Central memory CD4-positive, alpha-beta T cell (primary cell): ENCODE data around the gene PHTF2.

Experiments used
- DNase-seq: peaks from one replicate; pipeline ENCODE4 v3.0.0; 2022

The PHTF2 gene

GRCh38 chr7:77796109-77796508 is 2.5 kb upstream of the PHTF2 start:
- no peak for DNase-seq

GRCh38 chr7:77796960-77797359 is 1.6 kb upstream of the PHTF2 start:
- DNase-seq, result no peak

- DNase-seq, result no peak
Measured at GRCh38 chr7:77797734-77798393, 709 bp upstream of the PHTF2 start.

- peak; percentile 24 for DNase-seq
Measured at GRCh38 chr7:77799078-77799964, 748 bp downstream of the PHTF2 start.

- no peak for DNase-seq
Measured at GRCh38 chr7:77800158-77800557, 1.6 kb downstream of the PHTF2 start.

- no peak for DNase-seq
Measured at GRCh38 chr7:77800730-77801129, 2.2 kb downstream of the PHTF2 start.

GRCh38 chr7:77802557-77803405 is 4.2 kb downstream of the PHTF2 start:
- peak; percentile 57 for DNase-seq

GRCh38 chr7:77806425-77806824 is 7.9 kb downstream of the PHTF2 start:
- DNase-seq, result no peak

- DNase-seq, result no peak
Measured at GRCh38 chr7:77808517-77808916, 9.9 kb downstream of the PHTF2 start.

- no peak for DNase-seq
Measured at GRCh38 chr7:77811516-77812289, 13.1 kb downstream of the PHTF2 start.

- no peak for DNase-seq
Measured at GRCh38 chr7:77812290-77812685, 13.7 kb downstream of the PHTF2 start.

- no peak for DNase-seq
Measured at GRCh38 chr7:77813180-77813579, 14.6 kb downstream of the PHTF2 start.

GRCh38 chr7:77819021-77819420 is 20.4 kb downstream of the PHTF2 start:
- no peak for DNase-seq

- DNase-seq, result no peak
Measured at GRCh38 chr7:77820967-77821366, 22.4 kb downstream of the PHTF2 start.

- DNase-seq, result no peak
Measured at GRCh38 chr7:77822269-77822668, 23.7 kb downstream of the PHTF2 start.

- DNase-seq, result no peak
Measured at GRCh38 chr7:77823787-77824186, 25.2 kb downstream of the PHTF2 start.

- no peak for DNase-seq
Measured at GRCh38 chr7:77824636-77825035, 26.1 kb downstream of the PHTF2 start.

GRCh38 chr7:77825131-77825530 is 26.6 kb downstream of the PHTF2 start:
- DNase-seq, result no peak

- DNase-seq, result no peak
Measured at GRCh38 chr7:77826300-77826699, 27.7 kb downstream of the PHTF2 start.

- DNase-seq, result no peak
Measured at GRCh38 chr7:77827999-77828398, 29.4 kb downstream of the PHTF2 start.

GRCh38 chr7:77830649-77831355 is 32.2 kb downstream of the PHTF2 start:
- DNase-seq, result no peak

GRCh38 chr7:77831481-77831880 is 32.9 kb downstream of the PHTF2 start:
- DNase-seq, result peak; percentile 21
